Kidney epithelial cell (primary cell): ENCODE data around the gene SLC31A2. TPM values are rescaled to one million over a fixed set of nuclear protein-coding genes. Genes with fewer than 3 reads are reported as not detected.

ENCODE experiments used
- DNase-seq: peaks from one replicate; pipeline ENCODE4 v3.0.0-alpha.2; 2010; ENCODE audit warnings: low read depth
- H3K27me3 ChIP-seq: 2 replicates; pipeline ENCODE4 v1.6.0; 2011; ENCODE audit warnings: low read length; ENCODE audit not compliant: control insufficient read depth, insufficient read depth
- H3K36me3 ChIP-seq: 2 replicates; pipeline ENCODE4 v1.5.1; 2011; ENCODE audit warnings: low read length; ENCODE audit not compliant: control insufficient read depth, insufficient read depth
- H3K4me3 ChIP-seq: 2 replicates; pipeline ENCODE4 v1.5.1; 2011; ENCODE audit warnings: low read depth, mild to moderate bottlenecking, control low read depth, low read length
- CTCF ChIP-seq: IDR thresholded peaks from 2 replicates; pipeline ENCODE4 v1.5.1; 2011; ENCODE audit warnings: mild to moderate bottlenecking, moderate library complexity, low read length, control low read depth, inconsistent platforms; ENCODE audit not compliant: insufficient read depth, poor library complexity, severe bottlenecking
- total RNA-seq: library from RNA; depleted of rRNA; stranded (reverse); fragments of >200 nt; gene quantifications from 2 replicates; pipeline ENCODE4 v1.2.3, GENCODE V29; 2015

Gene SLC31A2
- total RNA-seq, 1 donor from 2014 or later = 8.6 TPM

GRCh38 chr9:113129884-113130283, 20.9 kb upstream of the SLC31A2 start:
- no peak for TF ChIP-seq CTCF
- no peaks in the 10 kb centered on the region for H3K36me3 ChIP-seq
- H3K27me3 ChIP-seq = peaks cover 4% of the 10 kb centered on the region
- no peak overlapping the region for H3K4me3 ChIP-seq
- DNase-seq = no peak

- no peak overlapping the region for H3K4me3 ChIP-seq
- TF ChIP-seq CTCF = no peak
- H3K27me3 ChIP-seq = peaks cover 4% of the 10 kb centered on the region
- no peaks in the 10 kb centered on the region for H3K36me3 ChIP-seq
- DNase-seq = no peak
Measured at GRCh38 chr9:113131689-113132151, 19.1 kb upstream of the SLC31A2 start.

DNA sequence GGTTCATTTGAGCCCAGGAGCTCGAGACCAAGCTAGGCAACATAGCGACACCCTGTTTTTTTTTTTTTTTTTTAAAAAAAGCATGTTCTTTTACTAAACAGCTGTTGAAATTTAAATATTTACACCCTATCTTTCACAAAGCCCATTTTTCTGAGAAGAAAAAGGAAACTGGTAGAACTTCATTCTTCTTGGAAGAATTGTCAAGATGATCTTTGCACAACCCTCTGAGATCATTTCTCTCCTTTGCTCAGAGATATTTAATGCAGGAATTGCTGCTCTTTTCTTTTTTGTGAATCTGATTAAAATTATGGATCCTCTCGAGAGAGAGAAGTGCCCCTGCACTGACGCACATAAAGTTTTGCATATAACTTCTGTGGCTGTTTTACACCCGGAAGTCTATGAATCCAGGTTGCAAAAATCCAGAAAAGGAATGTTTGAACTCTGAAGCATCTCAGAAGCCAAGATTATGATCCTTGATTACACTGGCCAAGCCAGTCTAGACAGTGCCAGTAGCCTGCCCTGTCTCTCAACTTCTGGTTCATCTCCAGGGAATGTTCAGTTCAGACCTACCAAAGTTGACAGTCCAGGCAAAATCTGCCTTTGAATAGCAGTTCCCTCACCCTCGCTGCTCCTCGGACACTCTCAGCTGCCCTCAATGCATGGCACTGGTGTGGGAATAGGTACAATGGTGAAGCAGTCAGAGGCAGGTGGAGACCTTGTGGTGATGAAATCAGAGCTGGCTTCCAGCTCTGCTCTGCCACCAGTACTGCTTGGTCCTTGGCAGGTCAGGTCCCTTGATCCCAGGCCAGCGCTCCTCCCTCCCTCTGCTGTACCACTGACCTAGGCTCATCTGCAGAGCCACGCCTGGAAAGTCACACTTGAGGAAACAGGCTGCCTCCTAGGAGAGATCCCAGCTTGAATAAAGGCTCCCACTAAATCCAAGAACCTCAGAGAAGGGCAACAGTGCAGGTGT, 13.3 kb upstream of the SLC31A2 start:
- H3K4me3 ChIP-seq = no peak overlapping the region
- TF ChIP-seq CTCF = no peak
- DNase-seq = no peak
- H3K27me3 ChIP-seq = peaks cover 2% of the 10 kb centered on the region
- no peaks in the 10 kb centered on the region for H3K36me3 ChIP-seq

GRCh38 chr9:113138760-113139159, 12.0 kb upstream of the SLC31A2 start:
- no peak for DNase-seq

DNA sequence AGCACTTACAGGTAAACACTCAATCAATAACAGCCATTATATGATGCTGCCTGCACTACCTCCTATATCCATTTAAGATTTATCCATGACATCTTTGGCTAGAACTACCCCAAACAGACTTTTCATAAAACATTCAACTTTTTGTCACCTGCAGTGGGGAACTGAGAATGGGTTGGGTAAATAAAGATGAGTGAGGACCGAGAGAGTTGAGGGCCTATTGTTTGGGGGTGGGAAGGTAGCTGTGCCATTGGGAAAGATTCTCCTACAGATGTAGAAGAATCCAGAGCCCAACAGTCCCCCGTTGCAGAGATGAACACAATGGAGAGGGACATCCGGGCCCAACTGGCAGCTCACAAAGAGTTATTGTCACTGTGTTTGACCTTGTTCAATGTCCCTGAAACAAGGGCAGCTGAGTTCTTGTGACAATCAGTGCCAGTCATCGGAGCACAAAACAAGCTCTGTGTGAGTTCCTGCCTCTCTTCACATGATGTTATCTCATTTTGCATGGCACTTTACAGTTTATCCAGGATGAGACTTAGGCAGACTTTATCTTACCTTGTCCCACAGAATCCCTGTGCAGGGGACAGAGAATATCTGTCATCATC, 11.5 kb upstream of the SLC31A2 start:
- Histone ChIP-seq H3K36me3 (no peaks in the 10 kb centered on the region), H3K4me3 (no peak overlapping the region), H3K27me3 (peaks cover 2% of the 10 kb centered on the region)
- no peak for DNase-seq
- no peak for TF ChIP-seq CTCF

More at GRCh38 chr9:113138760-113139159, 12.0 kb upstream of the SLC31A2 start:
- H3K4me3 ChIP-seq = no peak overlapping the region
- no peak for TF ChIP-seq CTCF
- peaks cover 2% of the 10 kb centered on the region for H3K27me3 ChIP-seq
- H3K36me3 ChIP-seq = no peaks in the 10 kb centered on the region
